GM18498 (cell line): Measurements from ENCODE around the gene SLC39A12.

Source experiments
- ATAC-seq: cut with Tn5 transposase; IDR thresholded peaks from one replicate; pipeline ENCODE4 v1.9.1; 2021; ENCODE audit warnings: mild to moderate bottlenecking, moderate library complexity; ENCODE audit not compliant: unreplicated experiment

Gene SLC39A12

DNA sequence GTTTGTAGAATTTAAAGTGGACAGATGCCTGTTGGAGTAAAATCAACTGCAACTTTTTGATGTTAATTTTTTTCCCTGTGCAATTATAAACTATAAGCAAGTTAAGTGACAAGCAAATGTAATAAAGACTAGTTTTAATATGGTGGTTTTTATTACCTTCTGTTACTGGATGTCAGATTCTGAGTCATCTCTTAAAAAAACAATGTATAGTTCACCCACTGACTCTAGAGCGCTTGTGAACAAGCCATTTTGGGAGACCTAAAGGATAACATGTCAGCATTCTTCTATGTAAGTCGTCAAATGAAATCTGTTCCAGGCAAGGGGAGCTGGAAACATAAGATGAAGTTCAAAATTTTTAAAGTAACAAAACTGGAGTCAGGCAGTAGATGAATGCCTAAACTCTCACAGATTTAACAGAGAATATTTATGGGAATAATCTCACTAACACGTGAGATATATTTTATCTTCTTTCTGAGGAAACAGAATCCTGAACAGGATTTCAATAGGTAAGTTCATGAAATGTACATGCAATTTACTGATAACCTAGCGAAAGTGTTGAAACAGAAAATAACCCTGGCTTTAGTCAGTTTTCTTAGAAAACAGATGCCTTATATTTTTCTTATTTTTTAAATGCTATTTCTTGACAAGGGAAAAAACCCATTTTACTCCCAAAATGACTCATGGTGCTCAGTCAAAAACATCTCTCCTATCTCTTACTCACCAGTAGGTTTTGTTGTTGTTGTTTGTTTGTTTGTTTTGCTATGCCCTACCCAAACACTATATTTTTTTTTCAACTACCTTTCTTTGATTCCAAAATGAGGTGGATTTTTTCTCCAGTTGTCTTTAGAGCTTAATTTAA, 91.7 kb downstream of the SLC39A12 start:
- ATAC-seq: no peak

DNA sequence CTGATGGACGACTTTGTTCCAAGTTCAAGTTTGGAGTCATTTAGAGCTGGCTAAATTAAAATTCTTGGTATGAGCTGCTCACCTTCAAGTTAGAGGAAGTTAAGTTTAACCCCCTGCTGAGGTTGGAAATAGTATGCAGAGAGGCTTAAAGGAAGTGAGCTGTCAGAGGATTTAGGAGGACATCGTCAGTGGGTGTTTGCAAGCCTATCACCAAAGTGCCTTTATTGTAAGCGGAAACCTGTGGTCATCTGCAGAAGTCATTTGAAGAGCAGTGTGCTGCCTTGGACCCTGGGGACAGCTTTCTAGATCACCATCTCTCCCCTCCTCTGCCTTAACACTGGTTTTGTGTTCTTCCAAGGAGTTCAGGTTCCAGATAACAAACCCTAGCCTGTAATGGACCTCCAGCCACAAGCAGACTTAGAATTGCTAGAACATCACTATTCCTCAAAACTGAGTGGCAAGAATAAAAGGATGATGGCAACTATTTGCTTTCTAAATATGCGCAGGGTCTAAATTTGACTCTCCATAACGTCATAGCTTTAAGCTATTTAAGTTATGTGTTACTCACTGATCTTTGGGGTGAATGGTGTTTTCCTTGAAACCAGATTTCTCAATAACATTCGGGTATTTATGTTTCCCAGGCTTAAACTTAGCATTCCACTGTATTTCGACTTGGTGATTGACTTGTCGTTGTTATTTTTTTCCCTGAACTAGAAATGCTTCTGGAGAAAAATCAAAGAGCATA, 93.4 kb downstream of the SLC39A12 start:
- ATAC-seq: no peak

DNA sequence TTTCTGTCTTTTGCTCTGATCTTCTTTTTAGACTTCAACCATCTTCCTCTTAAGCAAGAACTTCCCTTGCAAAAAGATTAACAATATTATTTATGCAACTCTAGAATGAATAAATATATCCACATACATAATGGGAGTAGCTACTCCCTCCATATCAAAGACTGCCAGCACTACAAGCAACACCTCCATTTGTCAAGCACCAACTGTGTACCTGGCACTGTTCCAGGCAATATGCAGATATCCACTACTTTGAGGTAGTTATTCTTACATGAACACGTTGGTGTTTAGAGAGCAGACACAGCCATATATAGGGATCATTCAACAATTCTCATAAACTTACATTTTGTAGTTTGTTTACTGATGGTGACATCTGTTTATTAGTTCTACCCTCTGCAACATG, 104.9 kb downstream of the SLC39A12 start:
- no peak for ATAC-seq

DNA sequence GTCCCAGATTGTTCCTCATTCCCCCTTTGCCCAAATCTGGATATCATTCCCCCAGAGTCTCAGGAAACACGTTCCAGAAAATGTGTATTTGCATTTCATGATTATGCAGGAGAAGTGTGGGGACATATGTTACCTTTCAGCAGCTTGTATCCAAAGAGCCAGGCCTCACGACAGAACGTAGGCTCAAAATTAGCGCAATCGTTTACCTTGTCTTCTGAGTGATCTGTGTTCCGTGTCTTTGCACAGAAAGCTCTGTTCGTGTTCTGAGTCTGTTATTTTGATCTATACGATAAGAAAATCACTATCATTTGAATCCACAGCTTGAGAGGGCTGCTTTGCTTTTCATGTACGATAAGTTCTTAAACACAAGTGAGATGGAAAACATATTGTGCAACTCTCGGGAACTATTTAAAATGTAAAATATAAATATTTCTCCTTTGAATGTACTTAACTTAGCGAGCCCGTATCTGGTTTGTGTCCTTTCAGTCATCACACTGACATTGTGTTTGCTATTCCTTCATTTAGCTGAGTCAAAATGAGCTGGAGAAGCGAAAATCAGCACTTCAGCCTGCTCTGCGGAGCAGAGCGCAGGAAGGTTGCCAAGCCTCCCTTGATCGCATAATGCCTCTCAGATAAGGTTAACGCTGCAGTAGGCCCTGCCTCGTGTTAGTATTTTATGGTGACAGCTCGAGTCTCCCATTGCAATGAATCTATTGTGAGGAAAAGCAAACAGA, 108.3 kb downstream of the SLC39A12 start:
- ATAC-seq: no peak

DNA sequence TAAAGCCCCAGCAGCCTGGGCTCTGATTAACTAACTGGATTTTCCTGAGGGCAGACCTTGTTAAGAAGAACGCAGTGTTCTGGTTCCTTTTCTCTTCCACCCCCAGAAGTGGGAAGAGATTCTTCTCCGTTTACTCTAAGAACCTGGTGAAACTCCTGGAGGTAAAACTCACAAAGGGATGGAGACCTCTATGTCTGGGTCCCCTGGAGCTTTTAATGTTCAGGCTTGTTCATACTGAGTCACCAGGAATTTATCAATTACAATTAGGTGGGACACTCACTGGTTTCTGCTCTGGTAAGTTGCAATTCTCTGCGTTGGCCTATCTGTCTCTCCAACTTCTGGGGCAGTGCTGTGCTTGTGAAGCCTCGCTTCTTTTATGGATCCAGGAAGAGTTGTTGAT, 115.2 kb downstream of the SLC39A12 start:
- ATAC-seq: no peak

DNA sequence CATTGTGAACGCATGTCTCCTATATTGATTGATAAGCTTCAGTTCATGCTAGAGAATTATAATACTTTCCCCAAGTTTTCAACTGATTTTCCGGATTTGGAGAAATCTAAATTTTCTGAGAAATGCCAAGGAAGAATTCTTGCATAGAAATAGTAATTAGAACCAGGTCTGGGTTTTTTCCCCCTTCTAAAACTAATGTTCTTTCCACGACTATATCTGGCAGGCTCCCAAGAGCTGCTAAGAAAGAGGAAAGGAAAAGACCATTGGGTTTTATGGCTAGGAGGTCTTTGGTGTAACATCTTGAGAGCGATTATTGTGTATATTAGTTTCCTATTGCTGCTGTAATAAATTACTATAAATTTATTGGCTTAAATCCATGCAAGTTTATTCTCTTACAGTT, 116.7 kb downstream of the SLC39A12 start:
- ATAC-seq: no peak

GRCh38 chr10:18071591-18071990, 119.9 kb downstream of the SLC39A12 start:
- no peak for ATAC-seq

GRCh38 chr10:18073314-18073713, 121.6 kb downstream of the SLC39A12 start:
- ATAC-seq: no peak

GRCh38 chr10:18075881-18076280, 124.2 kb downstream of the SLC39A12 start:
- ATAC-seq: no peak

GRCh38 chr10:18079665-18080295, 128.1 kb downstream of the SLC39A12 start:
- no peak for ATAC-seq

- no peak for ATAC-seq
Measured at GRCh38 chr10:18082381-18082780, 130.7 kb downstream of the SLC39A12 start.

DNA sequence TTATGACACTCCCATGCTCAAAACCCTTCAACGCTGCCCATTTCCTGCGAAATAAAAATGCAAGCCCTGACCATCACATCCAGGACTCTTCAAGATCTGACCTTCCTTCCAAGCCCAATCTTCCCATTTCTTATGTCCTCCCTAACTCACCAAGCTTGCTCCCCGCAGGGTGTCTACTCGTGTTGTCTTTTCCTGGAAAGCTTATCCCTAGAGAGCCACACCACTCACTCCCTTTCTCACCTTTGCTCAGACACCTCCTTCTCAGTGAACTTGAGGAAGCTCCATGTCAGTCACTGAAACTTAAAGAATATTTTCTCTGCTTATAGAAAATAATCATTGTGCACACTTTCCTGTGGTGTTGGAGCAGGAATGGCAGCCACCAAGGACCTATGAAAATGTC, 134.1 kb downstream of the SLC39A12 start:
- no peak for ATAC-seq

- ATAC-seq: no peak
Measured at GRCh38 chr10:18086746-18087145, 135.0 kb downstream of the SLC39A12 start.

DNA sequence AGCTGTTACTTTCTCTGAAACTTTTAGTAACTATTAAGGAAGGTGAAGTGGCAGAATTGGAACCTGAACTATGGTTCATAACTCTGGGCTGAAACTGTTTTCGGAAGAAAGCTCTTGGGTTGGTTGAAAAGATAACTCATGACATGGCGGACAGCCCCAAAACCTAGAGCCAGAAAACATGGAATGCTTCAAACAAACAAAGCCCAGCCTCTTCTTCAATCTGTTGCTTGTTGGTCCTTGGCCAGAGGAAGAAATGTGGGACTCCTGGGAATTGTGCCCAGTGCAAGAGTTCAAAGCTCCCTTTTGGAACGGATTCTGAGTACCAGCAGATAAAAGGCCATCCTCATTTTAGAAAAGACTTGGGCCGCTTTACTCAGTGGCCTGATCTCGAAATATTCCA, 135.6 kb downstream of the SLC39A12 start:
- ATAC-seq: no peak
